Effector memory CD4-positive, alpha-beta T cell (primary cell): Measurements from ENCODE around the gene RNF146.

Experiments used
- DNase-seq, 3 donors: peaks; one replicate each; pipeline ENCODE4 v3.0.0-alpha.2; 2020
- H3K27ac ChIP-seq: 2 replicates; pipeline ENCODE4 v1.7.0; 2013; ENCODE audit warnings: mild to moderate bottlenecking, low read length, moderate library complexity; ENCODE audit not compliant: insufficient read depth, poor library complexity, severe bottlenecking
- H3K27me3 ChIP-seq: replicated peaks from 2 replicates; pipeline ENCODE4 v1.7.0; 2013; ENCODE audit warnings: mild to moderate bottlenecking, low read length; ENCODE audit not compliant: insufficient read depth, control insufficient read depth, poor library complexity, severe bottlenecking
- H3K36me3 ChIP-seq: 2 replicates; pipeline ENCODE4 v1.7.0; 2013; ENCODE audit warnings: mild to moderate bottlenecking, low read length, moderate library complexity; ENCODE audit not compliant: control insufficient read depth, insufficient read depth
- H3K4me1 ChIP-seq: 2 replicates; pipeline ENCODE4 v1.7.0; 2013; ENCODE audit warnings: low read length, mild to moderate bottlenecking; ENCODE audit not compliant: control insufficient read depth, insufficient read depth, poor library complexity, severe bottlenecking
- H3K4me3 ChIP-seq: 2 replicates; pipeline ENCODE4 v1.7.0; 2013; ENCODE audit warnings: low read length, low read depth, mild to moderate bottlenecking; ENCODE audit not compliant: insufficient read depth, poor library complexity, severe bottlenecking
- H3K9me3 ChIP-seq: 2 replicates; pipeline ENCODE4 v1.7.0; 2013; ENCODE audit warnings: mild to moderate bottlenecking, low read length, moderate library complexity; ENCODE audit not compliant: control insufficient read depth

RNF146 gene

DNA sequence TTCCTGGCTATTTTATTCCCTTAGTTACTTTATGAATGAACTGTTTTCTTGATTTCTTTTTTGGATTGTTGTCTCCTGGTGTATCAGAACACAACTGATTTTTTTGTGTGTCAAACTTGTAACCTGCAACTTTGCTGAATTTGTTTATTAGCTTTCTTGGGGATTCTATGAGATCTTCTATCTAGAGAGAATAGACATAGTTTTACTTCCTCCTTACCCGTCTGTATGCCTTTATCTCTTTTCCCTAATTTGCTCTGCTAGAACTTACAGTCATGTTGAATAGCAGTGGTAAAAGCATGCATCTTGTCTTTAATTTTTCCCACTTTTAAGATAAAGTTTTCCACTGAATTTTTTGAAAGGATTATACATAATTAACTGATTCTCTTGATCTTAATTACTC lies 13.2 kb downstream of the RNF146 start:
- H3K4me3 ChIP-seq: no peak overlapping the region
- peaks cover 3% of the 10 kb centered on the region for H3K36me3 ChIP-seq
- H3K27me3 ChIP-seq: no peaks in the 10 kb centered on the region
- H3K4me1 ChIP-seq: no peaks in the 10 kb centered on the region
- no peak overlapping the region for H3K27ac ChIP-seq
- DNase-seq: no peak
- H3K9me3 ChIP-seq: no peaks in the 10 kb centered on the region

DNA sequence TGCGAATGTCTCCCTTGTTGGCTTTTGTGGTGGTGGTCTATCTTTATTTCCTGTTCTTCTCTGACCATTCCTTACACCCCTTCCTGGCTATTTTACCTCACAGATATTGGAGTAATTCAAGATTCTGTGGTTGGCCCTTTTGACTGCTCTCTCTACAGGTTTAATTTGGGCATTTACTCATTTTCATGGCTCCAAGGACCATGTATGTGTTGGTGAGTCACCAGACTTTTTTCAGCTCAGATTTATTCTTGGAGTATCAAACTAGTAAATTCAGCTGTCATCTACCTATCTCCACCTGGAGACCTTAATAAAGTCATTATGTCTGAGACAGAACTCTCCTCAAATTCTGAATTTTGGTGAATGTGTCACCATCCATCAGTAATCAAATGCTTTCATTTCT lies 15.5 kb downstream of the RNF146 start:
- H3K27ac ChIP-seq: no peak overlapping the region
- H3K36me3 ChIP-seq: peaks cover 20% of the 10 kb centered on the region

DNA sequence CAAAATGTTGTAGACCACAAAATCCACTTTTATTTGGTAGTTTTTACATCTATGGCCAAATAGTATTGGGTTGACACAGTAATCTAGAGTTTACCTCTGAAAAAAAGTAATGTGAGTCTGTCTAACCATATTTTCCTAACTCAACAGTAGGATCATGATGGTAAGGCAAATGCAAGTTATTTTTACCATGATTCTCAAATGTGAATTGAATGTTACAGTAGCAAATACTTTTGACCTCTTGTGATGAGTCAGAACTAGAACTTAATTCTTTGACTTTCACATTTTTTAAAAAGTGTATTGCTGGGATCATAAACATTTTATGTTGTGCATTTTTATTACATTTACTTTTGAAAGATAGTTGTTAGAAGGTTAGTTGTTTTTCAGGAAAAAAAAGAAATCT lies 22.0 kb downstream of the RNF146 start:
- Histone ChIP-seq H3K9me3 (no peaks in the 10 kb centered on the region), H3K36me3 (peaks cover 20% of the 10 kb centered on the region), H3K27me3 (no peaks in the 10 kb centered on the region), H3K4me1 (no peaks in the 10 kb centered on the region), H3K4me3 (no peak overlapping the region), H3K27ac (no peak overlapping the region)
- no peak for DNase-seq

More for the DNA sequence above, 15.5 kb downstream of the RNF146 start:
- no peaks in the 10 kb centered on the region for H3K9me3 ChIP-seq
- no peak for DNase-seq
- no peaks in the 10 kb centered on the region for H3K27me3 ChIP-seq
- H3K4me3 ChIP-seq: no peak overlapping the region
- no peaks in the 10 kb centered on the region for H3K4me1 ChIP-seq

DNA sequence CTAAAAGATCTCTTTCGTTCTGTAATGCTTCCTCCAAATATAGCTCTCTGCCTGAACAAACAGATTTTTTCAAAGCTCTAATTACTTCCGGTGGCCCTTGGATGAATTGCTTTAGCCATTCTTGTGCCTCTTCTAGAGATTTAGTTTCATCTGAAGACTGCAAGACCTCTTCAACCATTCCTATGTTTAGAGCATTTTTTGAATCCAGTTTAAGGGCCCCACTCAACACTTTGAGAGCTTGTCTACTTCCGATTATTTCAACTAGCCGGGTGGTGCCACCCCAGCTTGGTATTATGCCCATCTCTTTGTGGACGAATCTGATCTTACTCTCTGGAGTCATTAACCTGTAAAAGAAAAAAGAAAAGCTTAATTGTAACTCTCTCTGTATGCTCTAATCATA lies 23.3 kb downstream of the RNF146 start:
- Histone ChIP-seq H3K4me3 (no peak overlapping the region), H3K27me3 (no peaks in the 10 kb centered on the region), H3K27ac (no peak overlapping the region), H3K4me1 (no peaks in the 10 kb centered on the region), H3K9me3 (no peaks in the 10 kb centered on the region), H3K36me3 (peaks cover 20% of the 10 kb centered on the region)
- no peak for DNase-seq

DNA sequence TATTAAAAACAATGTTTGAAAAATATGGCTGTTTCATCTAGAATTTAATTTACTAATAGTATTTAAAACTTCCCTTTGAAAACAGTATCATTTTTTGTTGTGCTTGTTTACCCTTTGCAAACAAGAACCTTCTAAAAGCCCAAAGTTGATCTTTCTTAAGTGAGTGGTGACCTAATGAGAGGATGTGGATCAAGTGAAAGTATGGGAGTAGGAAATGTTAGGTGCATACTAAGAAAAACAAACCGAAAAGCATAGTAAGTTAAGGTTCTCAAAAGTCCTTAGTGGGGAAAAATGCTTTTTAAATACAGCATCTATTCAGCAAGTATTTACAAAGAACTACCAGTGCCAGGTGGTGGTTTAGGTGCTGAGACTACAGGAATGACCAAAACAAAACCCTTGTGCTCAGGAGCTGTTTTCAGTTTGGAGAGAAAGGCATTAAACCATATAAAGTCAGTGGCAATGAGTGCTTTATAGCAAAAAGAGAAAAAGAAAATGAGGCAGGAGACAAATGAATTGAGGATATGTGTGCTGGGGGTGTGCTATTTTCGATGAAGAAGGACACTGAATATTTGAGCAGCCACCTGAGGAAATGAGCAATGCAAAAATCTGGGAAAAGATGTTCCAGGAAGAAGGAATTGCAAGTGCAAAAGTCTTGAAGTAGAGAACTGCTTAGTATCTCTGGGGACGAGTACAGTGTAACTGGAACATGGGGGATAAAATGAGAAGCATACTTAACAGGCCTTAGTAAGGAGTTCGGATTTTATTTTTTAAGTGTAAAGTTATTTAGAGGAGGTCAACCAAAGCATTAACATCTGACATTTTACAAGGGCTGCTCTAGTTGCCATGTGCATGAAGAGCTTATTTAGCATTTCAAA lies 24.0 kb downstream of the RNF146 start:
- DNase-seq: no peak
- Histone ChIP-seq H3K27ac (no peak overlapping the region), H3K27me3 (no peaks in the 10 kb centered on the region), H3K36me3 (peaks cover 18% of the 10 kb centered on the region), H3K4me1 (no peaks in the 10 kb centered on the region), H3K9me3 (no peaks in the 10 kb centered on the region), H3K4me3 (no peak overlapping the region)

DNA sequence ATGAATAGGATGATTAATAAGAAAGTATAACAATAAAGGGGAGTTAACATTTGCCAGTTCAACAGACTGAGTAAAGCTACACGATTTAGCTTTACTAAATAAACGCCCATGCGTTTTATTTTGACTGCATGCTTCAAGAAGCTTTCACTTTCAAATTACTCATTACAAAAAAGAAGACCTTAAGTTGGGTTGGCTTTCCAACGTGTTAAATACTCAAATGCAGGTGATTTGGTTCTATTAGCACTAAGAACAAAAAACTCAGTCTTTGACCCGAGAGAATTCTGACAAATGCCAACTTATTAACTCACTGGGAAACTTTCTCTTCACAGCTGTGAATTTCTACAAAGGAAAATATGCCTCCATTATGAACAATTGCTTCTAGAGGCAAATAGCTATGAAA lies 24.8 kb downstream of the RNF146 start:
- Histone ChIP-seq H3K36me3 (peaks cover 14% of the 10 kb centered on the region), H3K4me1 (no peaks in the 10 kb centered on the region), H3K9me3 (no peaks in the 10 kb centered on the region), H3K4me3 (no peak overlapping the region), H3K27me3 (no peaks in the 10 kb centered on the region), H3K27ac (no peak overlapping the region)
- DNase-seq: no peak

DNA sequence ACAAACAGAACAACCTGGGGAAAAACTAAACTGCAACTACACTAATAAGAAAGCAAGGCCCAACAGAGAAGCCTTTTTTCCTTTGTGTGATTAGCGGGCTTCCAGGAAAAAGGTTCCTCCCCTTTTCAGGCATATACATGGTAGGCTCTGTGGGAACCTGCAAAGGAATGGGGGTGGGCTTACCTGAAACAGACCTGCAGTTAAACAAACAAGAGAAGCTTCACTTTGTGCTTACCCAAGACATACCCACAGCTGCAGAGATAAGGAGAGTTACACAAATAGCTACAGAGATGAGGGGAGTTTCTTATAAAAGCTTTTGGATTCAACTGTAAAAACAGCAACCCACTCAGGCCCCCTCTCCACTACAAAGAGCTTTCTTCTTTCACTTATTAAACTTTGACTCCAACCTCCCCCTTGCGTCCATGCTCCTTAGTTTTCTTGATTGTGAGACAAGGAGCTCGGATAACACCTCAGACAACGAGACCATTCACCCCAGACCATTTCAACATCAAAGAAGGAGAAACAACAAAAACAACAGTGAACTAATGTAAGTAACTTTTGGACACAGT lies 30.9 kb downstream of the RNF146 start:
- Histone ChIP-seq H3K9me3 (no peaks in the 10 kb centered on the region), H3K36me3 (peaks cover 4% of the 10 kb centered on the region), H3K4me3 (no peak overlapping the region), H3K4me1 (no peaks in the 10 kb centered on the region), H3K27ac (no peak overlapping the region), H3K27me3 (no peaks in the 10 kb centered on the region)
- no peak for DNase-seq

DNA sequence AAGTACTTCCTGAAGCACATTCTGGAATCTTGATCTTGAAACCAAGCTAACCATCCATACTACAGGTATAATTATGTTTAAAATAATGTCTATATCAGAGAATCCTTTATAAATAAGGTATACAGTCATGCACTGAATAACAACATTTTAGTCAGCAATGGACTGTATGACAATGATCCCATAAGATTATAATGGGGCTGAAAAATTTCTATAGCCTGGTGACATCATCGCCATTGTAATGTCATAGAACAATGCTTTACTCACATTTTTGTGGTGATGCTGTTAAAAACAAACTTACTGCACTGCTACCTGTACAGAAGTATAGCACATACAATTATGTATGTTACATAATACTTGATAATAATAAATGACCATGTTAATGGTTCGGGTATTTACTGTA lies 31.8 kb downstream of the RNF146 start:
- H3K27me3 ChIP-seq: no peaks in the 10 kb centered on the region
- H3K9me3 ChIP-seq: no peaks in the 10 kb centered on the region
- H3K27ac ChIP-seq: no peak overlapping the region
- no peak for DNase-seq
- H3K4me3 ChIP-seq: no peak overlapping the region
- H3K4me1 ChIP-seq: no peaks in the 10 kb centered on the region
- H3K36me3 ChIP-seq: peaks cover 4% of the 10 kb centered on the region

DNA sequence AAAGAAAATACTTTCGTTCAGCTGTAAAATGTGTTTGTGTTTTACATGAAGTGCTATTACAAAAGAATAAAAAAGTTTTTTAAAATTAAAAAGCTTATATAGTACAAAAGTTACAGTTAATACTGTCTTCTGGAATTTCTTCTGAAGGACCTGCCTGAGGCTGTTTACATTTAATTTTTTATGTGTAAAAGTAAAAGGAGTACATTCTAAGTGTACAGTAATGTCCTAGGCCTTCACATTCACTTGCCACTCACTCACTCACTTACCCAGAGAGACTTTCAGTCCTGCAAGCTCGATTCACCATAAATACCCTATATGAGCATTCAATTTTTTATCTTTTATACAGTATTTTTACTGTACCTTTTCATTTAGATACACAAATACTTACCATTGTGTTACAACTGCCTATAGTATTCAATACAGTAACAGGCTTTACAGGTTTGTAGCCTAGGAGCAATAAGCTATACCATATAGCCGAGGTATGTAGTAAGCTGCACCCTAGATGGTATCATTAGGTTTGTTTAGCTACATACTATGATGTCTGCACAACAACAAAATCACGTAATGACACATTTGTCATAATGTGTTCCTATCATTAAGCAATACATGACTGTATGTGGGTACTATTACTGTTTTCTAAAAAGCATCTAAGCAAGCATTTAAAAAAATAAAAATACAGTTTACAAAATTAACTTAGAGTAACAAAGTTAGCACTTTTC lies 33.0 kb downstream of the RNF146 start:
- Histone ChIP-seq H3K27ac (no peak overlapping the region), H3K4me1 (no peaks in the 10 kb centered on the region), H3K4me3 (no peak overlapping the region), H3K36me3 (peaks cover 11% of the 10 kb centered on the region), H3K9me3 (no peaks in the 10 kb centered on the region), H3K27me3 (no peaks in the 10 kb centered on the region)
- DNase-seq: no peak

DNA sequence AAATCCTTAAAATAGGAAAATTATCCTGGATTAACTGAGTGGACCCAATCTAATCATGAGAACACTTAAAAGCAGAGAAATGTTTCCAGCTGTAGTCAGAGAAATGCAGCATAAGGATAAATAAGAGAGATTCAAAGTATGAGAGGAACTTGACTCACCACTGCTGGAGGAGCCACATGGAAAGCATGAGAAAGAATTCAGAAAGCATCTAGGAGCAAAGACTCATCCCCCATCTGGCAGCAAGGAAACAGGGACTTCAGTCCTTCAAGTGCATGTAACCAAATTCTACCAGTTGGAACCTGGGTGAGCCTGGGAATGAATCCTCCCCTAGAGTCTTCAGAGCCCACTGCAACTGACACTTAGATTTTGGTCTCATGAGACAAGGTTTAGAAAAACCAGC lies 33.7 kb downstream of the RNF146 start:
- Histone ChIP-seq H3K27me3 (no peaks in the 10 kb centered on the region), H3K27ac (no peak overlapping the region), H3K4me1 (no peaks in the 10 kb centered on the region), H3K4me3 (no peak overlapping the region), H3K36me3 (peaks cover 11% of the 10 kb centered on the region), H3K9me3 (no peaks in the 10 kb centered on the region)
- DNase-seq: no peak
